Naive thymus-derived CD4-positive, alpha-beta T cell (primary cell): ENCODE data around the gene LCE5A. TPM values are rescaled to one million over a fixed set of nuclear protein-coding genes. Genes with fewer than 3 reads are reported as not detected.

Source experiments
- ATAC-seq: fragments of 150-1000 bp; cut with Tn5 transposase; 2 replicates; pipeline ENCODE4 v1.10.0; 2021; ENCODE audit warnings: mild to moderate bottlenecking, moderate library complexity
- CTCF ChIA-PET: fragments of 350-600 bp; sonication (Branson Sonifier 250); formaldehyde crosslinking; loops from one replicate; lab custom pipeline; 2021; ENCODE audit warnings: antibody characterized with exemption; lab: Charles Lee
- POLR2A ChIA-PET: fragments of 350-600 bp; sonication (Branson Sonifier 250); formaldehyde crosslinking; loops from one replicate; lab custom pipeline; 2021; ENCODE audit warnings: antibody characterized with exemption, inconsistent platforms; lab: Charles Lee
- DNase-seq, 9 donors: peaks; one replicate each; pipeline versions ENCODE4 v3.0.0 to v3.0.0-alpha.2; 2020 to 2022; ENCODE audit warnings: mixed read lengths in 1 of 9
- H3K27ac ChIP-seq: one replicate; pipeline ENCODE4 v1.7.0; 2013; ENCODE audit warnings: mild to moderate bottlenecking, low read depth, low read length, moderate library complexity
- H3K27me3 ChIP-seq, 2 donors: one replicate each; pipeline ENCODE4 v1.7.0; 2013; ENCODE audit warnings: low read length in 2 of 2, mild to moderate bottlenecking in 2 of 2, moderate library complexity in 2 of 2; ENCODE audit not compliant: control insufficient read depth in 2 of 2, insufficient read depth in 2 of 2
- H3K36me3 ChIP-seq, 3 experiments: 1 replicate in 2 of 3; 2 replicates in 1 of 3; pipeline ENCODE4 v1.7.0; 2013; ENCODE audit warnings: low read length in 3 of 3, mild to moderate bottlenecking in 3 of 3, moderate library complexity in 1 of 3; ENCODE audit not compliant: insufficient read depth in 3 of 3, control insufficient read depth in 2 of 3
- H3K4me1 ChIP-seq, 2 donors: one replicate each; pipeline ENCODE4 v1.7.0; 2013; ENCODE audit warnings: low read length in 2 of 2, mild to moderate bottlenecking in 2 of 2, moderate library complexity in 1 of 2; ENCODE audit not compliant: control insufficient read depth in 2 of 2, insufficient read depth in 2 of 2
- H3K4me3 ChIP-seq: 2 replicates; pipeline ENCODE4 v1.7.0; 2013; ENCODE audit warnings: mild to moderate bottlenecking, low read length
- H3K9me3 ChIP-seq, 3 experiments: 1 replicate in 2 of 3; 2 replicates in 1 of 3; pipeline ENCODE4 v1.7.0; 2013; ENCODE audit warnings: low read length in 3 of 3; ENCODE audit not compliant: control insufficient read depth in 2 of 3
- H3K27ac Mint-ChIP-seq, 9 donors: one replicate each; pipeline ENCODE4 v1.8.0; 2020 to 2022; ENCODE audit warnings: mixed read lengths in 9 of 9, mild to moderate bottlenecking in 8 of 9, moderate library complexity in 5 of 9, inconsistent platforms in 2 of 9
- H3K27me3 Mint-ChIP-seq, 5 donors: one replicate each; pipeline ENCODE4 v1.8.0; 2021 to 2022; ENCODE audit warnings: mixed read lengths in 5 of 5, mild to moderate bottlenecking in 1 of 5
- H3K36me3 Mint-ChIP-seq, 5 donors: one replicate each; pipeline ENCODE4 v1.8.0; 2020 to 2022; ENCODE audit warnings: mixed read lengths in 5 of 5, mild to moderate bottlenecking in 3 of 5, inconsistent platforms in 1 of 5
- H3K4me1 Mint-ChIP-seq, 7 donors: one replicate each; pipeline ENCODE4 v1.8.0; 2020 to 2022; ENCODE audit warnings: mixed read lengths in 7 of 7, mild to moderate bottlenecking in 3 of 7, inconsistent platforms in 1 of 7
- H3K4me3 Mint-ChIP-seq, 10 donors: one replicate each; pipeline ENCODE4 v1.8.0; 2020 to 2022; ENCODE audit warnings: mild to moderate bottlenecking in 10 of 10, mixed read lengths in 10 of 10, moderate library complexity in 6 of 10, inconsistent platforms in 2 of 10
- H3K9me3 Mint-ChIP-seq, 11 donors: one replicate each; pipeline ENCODE4 v1.8.0; 2020 to 2022; ENCODE audit warnings: mixed read lengths in 11 of 11, mild to moderate bottlenecking in 4 of 11, inconsistent platforms in 1 of 11, moderate library complexity in 1 of 11
- intact Hi-C, 2 donors: fragments of 100-400 bp; cut with micrococcal nuclease; formaldehyde crosslinking; loops; one replicate each; pipeline ENCODE4 v1.15.1; 2023
- polyA plus RNA-seq, 2 donors: library from polyadenylated mRNA; unstranded; fragments of 300-500 nt; fragmentation: Illumina TruSeq; gene quantifications; one replicate each; pipeline ENCODE4 v1.2.3, GENCODE V29; 2021
- total RNA-seq, 6 experiments: library from RNA in 5 of 6; stranded (reverse) in 5 of 6; gene quantifications; 1 replicate in 5 of 6; 2 replicates in 1 of 6; pipeline ENCODE4 v1.2.3 and lab custom pipeline; 2021 to 2026

Gene LCE5A
- total and polyA plus RNA-seq, 7 experiments from 2014 or later = not detected

DNA sequence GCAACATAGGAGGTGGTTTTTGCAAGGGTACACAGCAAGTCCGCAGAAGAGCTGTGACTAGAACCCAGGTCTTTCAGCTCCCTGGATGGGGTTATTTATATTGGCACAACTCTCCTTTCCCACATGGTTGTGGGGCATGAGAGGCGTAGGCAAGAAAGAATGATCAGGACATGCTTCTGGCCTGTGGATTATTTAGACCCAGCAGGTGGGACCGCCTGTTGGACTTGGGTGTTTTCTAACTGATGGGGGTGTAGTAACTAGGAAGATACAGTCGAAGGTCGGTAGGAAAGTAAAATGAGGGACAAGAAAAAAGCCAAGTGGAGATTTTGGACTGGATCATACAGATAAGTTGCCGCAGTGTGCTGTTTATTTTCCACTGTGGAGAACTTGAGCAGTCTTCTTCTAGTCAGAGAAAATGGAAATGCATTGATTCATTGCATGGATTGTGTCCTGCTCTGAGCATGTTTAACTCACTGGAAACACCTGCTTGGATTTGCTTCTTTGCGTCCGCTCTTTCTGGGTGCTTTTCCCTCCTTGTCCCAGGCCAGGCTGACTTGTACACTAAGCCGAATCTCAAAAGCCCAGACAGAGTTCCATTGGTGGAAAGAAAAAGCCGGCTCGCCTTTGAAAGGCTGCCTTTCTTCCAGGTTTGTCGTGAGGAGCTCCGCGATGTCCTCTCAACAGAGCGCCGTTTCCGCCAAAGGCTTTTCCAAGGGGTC is 4.3 kb downstream of the LCE5A start:
- DNase-seq (no peak), ATAC-seq (no peak)
- Mint-ChIP-seq H3K27ac (no peak overlapping the region), H3K4me3 (peak overlapping the region in 2 of 10 donors; percentile 6 to 59), H3K9me3 (no peaks in the 10 kb centered on the region), H3K27me3 (peaks cover 57 to 69% (median 61%) of the 10 kb centered on the region in 5 donors), H3K4me1 (peaks cover 0 to 9% (median 5%) of the 10 kb centered on the region in 7 donors), H3K36me3 (peaks cover 0 to 3% (median 0%) of the 10 kb centered on the region in 5 donors)
- no peaks in the 10 kb centered on the region for H3K4me1 ChIP-seq
- CTCF ChIA-PET = no interaction called here
- H3K4me3 ChIP-seq = no peak overlapping the region
- H3K36me3 ChIP-seq = no peaks in the 10 kb centered on the region
- H3K9me3 ChIP-seq = no peaks in the 10 kb centered on the region
- H3K27me3 ChIP-seq = peaks cover 0 to 6% of the 10 kb centered on the region in 2 donors
- POLR2A ChIA-PET = no interaction called here
- no peak overlapping the region for H3K27ac ChIP-seq
- intact Hi-C loops = no loop called here

- DNase-seq (no peak), ATAC-seq (no peak)
- Histone ChIP-seq H3K9me3 (no peaks in the 10 kb centered on the region), H3K27me3 (peaks cover 0 to 6% of the 10 kb centered on the region in 2 donors), H3K36me3 (no peaks in the 10 kb centered on the region), H3K27ac (no peak overlapping the region), H3K4me1 (no peaks in the 10 kb centered on the region), H3K4me3 (no peak overlapping the region)
- Mint-ChIP-seq H3K4me1 (peaks cover 0 to 9% (median 5%) of the 10 kb centered on the region in 7 donors), H3K27ac (no peak overlapping the region), H3K9me3 (no peaks in the 10 kb centered on the region), H3K36me3 (peaks cover 0 to 3% (median 0%) of the 10 kb centered on the region in 5 donors), H3K27me3 (peaks cover 55 to 65% (median 57%) of the 10 kb centered on the region in 5 donors), H3K4me3 (no peak overlapping the region)
- ChIA-PET CTCF (no interaction called here), POLR2A (no interaction called here)
- intact Hi-C loops = no loop called here
Measured at GRCh38 chr1:152515434-152515783, 4.8 kb downstream of the LCE5A start.

DNA sequence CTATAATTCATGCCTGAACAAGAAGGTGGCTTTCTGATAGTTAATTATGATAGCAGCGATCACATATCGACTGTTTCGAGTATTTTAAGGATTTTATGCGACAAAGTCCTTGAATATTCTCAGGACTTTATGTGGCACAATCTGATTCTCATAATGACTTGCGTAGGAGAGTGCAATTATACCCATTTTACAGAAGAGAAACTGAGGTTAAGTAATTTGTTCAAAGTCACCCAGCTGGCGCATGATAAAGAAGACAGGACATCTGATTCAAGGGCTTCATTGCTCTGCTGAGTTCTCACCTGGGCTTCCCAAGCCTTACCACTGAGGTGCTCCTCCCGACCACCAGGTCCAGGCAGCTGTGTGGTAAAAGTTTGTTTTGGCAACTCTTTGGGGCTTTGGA is 5.5 kb downstream of the LCE5A start:
- CTCF ChIA-PET = no interaction called here
- Histone ChIP-seq H3K9me3 (no peaks in the 10 kb centered on the region), H3K4me3 (no peak overlapping the region), H3K27ac (no peak overlapping the region), H3K36me3 (no peaks in the 10 kb centered on the region), H3K4me1 (no peaks in the 10 kb centered on the region), H3K27me3 (peaks cover 0 to 6% of the 10 kb centered on the region in 2 donors)
- no peak for ATAC-seq
- DNase-seq = no peak
- H3K4me3 Mint-ChIP-seq = no peak overlapping the region
- peaks cover 51 to 59% (median 52%) of the 10 kb centered on the region in 5 donors for H3K27me3 Mint-ChIP-seq
- POLR2A ChIA-PET = no interaction called here
- H3K4me1 Mint-ChIP-seq = peaks cover 0 to 9% (median 5%) of the 10 kb centered on the region in 7 donors
- intact Hi-C loops = no loop called here
- no peaks in the 10 kb centered on the region for H3K9me3 Mint-ChIP-seq
- H3K36me3 Mint-ChIP-seq = peaks cover 0 to 3% (median 0%) of the 10 kb centered on the region in 5 donors
- H3K27ac Mint-ChIP-seq = no peak overlapping the region

DNA sequence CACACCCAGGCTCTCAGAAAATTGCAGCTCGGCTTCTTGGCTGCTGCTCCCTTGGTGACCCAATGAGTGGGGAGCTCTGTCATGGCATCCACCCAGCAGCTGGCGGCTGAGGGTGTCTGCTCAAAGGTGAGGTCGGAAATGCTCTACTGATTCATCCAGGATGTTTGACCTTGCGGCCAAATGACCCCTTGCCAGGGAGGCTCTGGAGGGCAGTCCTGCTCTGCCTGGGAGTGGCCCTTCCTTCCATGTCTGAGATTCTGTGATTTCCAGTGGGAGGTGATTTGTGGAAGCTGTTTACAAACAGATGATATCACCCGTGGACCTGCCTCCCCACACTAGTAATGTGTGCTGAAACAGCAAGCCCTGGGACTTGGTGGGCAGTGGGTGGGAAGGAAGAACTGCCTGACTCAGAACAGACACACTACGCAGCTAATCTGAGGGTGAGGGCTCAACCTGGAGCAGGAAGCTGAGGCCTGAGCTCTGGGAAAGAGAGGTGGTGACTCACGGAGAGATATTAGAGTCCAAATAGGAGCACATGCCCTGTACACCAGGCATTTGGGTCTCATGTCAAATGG is 6.7 kb downstream of the LCE5A start:
- no peak for DNase-seq
- Histone ChIP-seq H3K4me1 (no peaks in the 10 kb centered on the region), H3K36me3 (no peaks in the 10 kb centered on the region), H3K4me3 (no peak overlapping the region), H3K27ac (no peak overlapping the region), H3K27me3 (peaks cover 0 to 6% of the 10 kb centered on the region in 2 donors), H3K9me3 (no peaks in the 10 kb centered on the region)
- Mint-ChIP-seq H3K9me3 (no peaks in the 10 kb centered on the region), H3K36me3 (no peaks in the 10 kb centered on the region), H3K27ac (no peak overlapping the region), H3K27me3 (peaks cover 45 to 48% (median 46%) of the 10 kb centered on the region in 5 donors), H3K4me3 (no peak overlapping the region), H3K4me1 (peaks cover 0 to 9% (median 5%) of the 10 kb centered on the region in 7 donors)
- intact Hi-C loops = no loop called here
- ATAC-seq = no peak
- POLR2A ChIA-PET = no interaction called here
- CTCF ChIA-PET = no interaction called here

DNA sequence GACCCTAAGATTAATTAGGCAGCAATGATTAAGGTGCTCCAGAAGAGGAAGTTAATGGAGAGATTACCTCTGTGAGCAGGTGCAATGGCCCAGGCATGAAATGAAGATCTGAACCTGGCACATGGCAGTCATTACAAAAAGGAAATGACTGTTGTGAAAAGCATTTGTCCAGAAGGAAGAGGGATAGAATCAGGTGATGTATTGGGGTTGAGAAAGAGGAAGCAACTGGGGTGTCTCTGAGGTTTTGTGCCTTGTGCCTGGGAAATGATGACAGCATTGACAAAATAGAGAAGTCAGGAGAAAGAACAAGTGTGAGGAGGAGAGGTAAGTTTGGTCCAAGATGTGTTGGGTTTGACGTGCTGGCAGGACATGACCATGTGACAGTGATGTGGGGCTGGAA is 9.2 kb downstream of the LCE5A start:
- Histone ChIP-seq H3K4me3 (no peak overlapping the region), H3K9me3 (no peaks in the 10 kb centered on the region), H3K27ac (no peak overlapping the region), H3K36me3 (no peaks in the 10 kb centered on the region), H3K4me1 (no peaks in the 10 kb centered on the region), H3K27me3 (peaks cover 0 to 6% of the 10 kb centered on the region in 2 donors)
- CTCF ChIA-PET = no interaction called here
- DNase-seq = no peak
- Mint-ChIP-seq H3K4me3 (no peak overlapping the region), H3K27ac (no peak overlapping the region), H3K36me3 (no peaks in the 10 kb centered on the region), H3K4me1 (peaks cover 0 to 6% (median 2%) of the 10 kb centered on the region in 7 donors), H3K9me3 (peaks cover 0 to 2% (median 0%) of the 10 kb centered on the region in 11 donors), H3K27me3 (peaks cover 21 to 34% (median 28%) of the 10 kb centered on the region in 5 donors)
- POLR2A ChIA-PET = no interaction called here
- intact Hi-C loops = no loop called here
- peak; percentile 51 for ATAC-seq

GRCh38 chr1:152520561-152521090 is 10.0 kb downstream of the LCE5A start:
- Mint-ChIP-seq H3K27me3 (peaks cover 19 to 30% (median 24%) of the 10 kb centered on the region in 5 donors), H3K36me3 (no peaks in the 10 kb centered on the region), H3K27ac (no peak overlapping the region), H3K4me1 (peaks cover 0 to 3% (median 0%) of the 10 kb centered on the region in 7 donors), H3K4me3 (no peak overlapping the region), H3K9me3 (peaks cover 0 to 2% (median 0%) of the 10 kb centered on the region in 11 donors)
- no peak overlapping the region for H3K27ac ChIP-seq
- H3K27me3 ChIP-seq = peaks cover 0 to 6% of the 10 kb centered on the region in 2 donors
- intact Hi-C loops = no loop called here
- no peak overlapping the region for H3K4me3 ChIP-seq
- no peaks in the 10 kb centered on the region for H3K4me1 ChIP-seq
- no peak for DNase-seq
- no peaks in the 10 kb centered on the region for H3K9me3 ChIP-seq
- no peak for ATAC-seq
- CTCF ChIA-PET = no interaction called here
- POLR2A ChIA-PET = no interaction called here
- no peaks in the 10 kb centered on the region for H3K36me3 ChIP-seq
